HG03175 (cell line): ENCODE results near the gene ATP2C2.

ENCODE experiments used
- ATAC-seq: cut with Tn5 transposase; IDR thresholded peaks from one replicate; pipeline ENCODE4 v1.9.1; 2021; ENCODE audit warnings: mild to moderate bottlenecking, moderate library complexity; ENCODE audit not compliant: unreplicated experiment

The ATP2C2 gene

GRCh38 chr16:84507011-84507982 lies 139.0 kb downstream of the ATP2C2 start:
- no peak for ATAC-seq

- ATAC-seq: no peak
These were observed 140.2 kb downstream of the ATP2C2 start for GRCh38 chr16:84508502-84508901.

GRCh38 chr16:84509032-84509950 lies 141.0 kb downstream of the ATP2C2 start:
- ATAC-seq: no peak

- ATAC-seq: no peak
These were observed 143.0 kb downstream of the ATP2C2 start for GRCh38 chr16:84511180-84511800.

- ATAC-seq: no peak
These were observed 143.5 kb downstream of the ATP2C2 start for GRCh38 chr16:84511831-84512230.

- ATAC-seq: no peak
These were observed 144.8 kb downstream of the ATP2C2 start for GRCh38 chr16:84513123-84513522.

- no peak for ATAC-seq
These were observed 145.3 kb downstream of the ATP2C2 start for GRCh38 chr16:84513666-84514065.
